Kidney epithelial cell (primary cell): Measurements from ENCODE around the gene MISP. TPM values are rescaled to one million over a fixed set of nuclear protein-coding genes. Genes with fewer than 3 reads are reported as not detected.

ENCODE experiments used
- DNase-seq: peaks from one replicate; pipeline ENCODE4 v3.0.0-alpha.2; 2010; ENCODE audit warnings: low read depth
- H3K27me3 ChIP-seq: 2 replicates; pipeline ENCODE4 v1.6.0; 2011; ENCODE audit warnings: low read length; ENCODE audit not compliant: control insufficient read depth, insufficient read depth
- H3K36me3 ChIP-seq: 2 replicates; pipeline ENCODE4 v1.5.1; 2011; ENCODE audit warnings: low read length; ENCODE audit not compliant: control insufficient read depth, insufficient read depth
- H3K4me3 ChIP-seq: 2 replicates; pipeline ENCODE4 v1.5.1; 2011; ENCODE audit warnings: low read depth, mild to moderate bottlenecking, control low read depth, low read length
- total RNA-seq: library from RNA; depleted of rRNA; stranded (reverse); fragments of >200 nt; gene quantifications from 2 replicates; pipeline ENCODE4 v1.2.3, GENCODE V29; 2015
- TF ChIP-seq, protein P1 (sequence below): IDR thresholded peaks from 2 replicates; pipeline ENCODE4 v1.5.1; 2011; ENCODE audit warnings: mild to moderate bottlenecking, moderate library complexity, low read length, control low read depth, inconsistent platforms; ENCODE audit not compliant: insufficient read depth, poor library complexity, severe bottlenecking

Gene MISP
- total RNA-seq, 1 donor from 2014 or later, result 45.6 TPM

DNA sequence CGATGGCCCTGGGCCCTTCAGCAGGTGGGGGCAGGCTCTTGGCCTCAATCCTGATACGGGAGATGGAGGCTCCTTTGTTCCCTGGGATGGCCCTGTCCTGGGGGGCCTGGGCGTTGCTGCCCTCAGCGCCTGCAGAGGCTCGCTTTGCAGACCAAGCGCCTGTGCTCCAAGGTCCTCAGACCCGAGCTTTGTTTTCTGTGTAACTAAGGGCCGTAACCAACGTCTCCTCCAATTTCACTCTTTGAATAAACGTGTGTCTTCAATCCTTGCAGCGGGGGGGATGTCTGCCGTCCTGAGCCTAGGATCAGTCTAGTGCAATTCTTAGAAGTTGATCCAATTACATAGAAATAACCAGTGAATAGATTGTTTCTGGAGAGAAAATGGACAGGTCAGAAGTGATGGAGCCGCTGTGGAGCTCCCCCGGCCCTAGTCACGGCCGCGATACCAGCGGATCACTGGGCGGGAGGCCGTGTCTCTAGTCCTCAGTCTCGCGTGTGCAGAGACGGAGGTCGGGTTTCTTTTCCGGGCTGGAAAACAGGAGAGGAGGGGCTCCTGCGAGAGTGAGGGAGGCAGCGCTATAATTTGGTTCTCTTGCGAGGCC lies 51.7 kb downstream of the MISP start:
- TF ChIP-seq, protein P1, sequence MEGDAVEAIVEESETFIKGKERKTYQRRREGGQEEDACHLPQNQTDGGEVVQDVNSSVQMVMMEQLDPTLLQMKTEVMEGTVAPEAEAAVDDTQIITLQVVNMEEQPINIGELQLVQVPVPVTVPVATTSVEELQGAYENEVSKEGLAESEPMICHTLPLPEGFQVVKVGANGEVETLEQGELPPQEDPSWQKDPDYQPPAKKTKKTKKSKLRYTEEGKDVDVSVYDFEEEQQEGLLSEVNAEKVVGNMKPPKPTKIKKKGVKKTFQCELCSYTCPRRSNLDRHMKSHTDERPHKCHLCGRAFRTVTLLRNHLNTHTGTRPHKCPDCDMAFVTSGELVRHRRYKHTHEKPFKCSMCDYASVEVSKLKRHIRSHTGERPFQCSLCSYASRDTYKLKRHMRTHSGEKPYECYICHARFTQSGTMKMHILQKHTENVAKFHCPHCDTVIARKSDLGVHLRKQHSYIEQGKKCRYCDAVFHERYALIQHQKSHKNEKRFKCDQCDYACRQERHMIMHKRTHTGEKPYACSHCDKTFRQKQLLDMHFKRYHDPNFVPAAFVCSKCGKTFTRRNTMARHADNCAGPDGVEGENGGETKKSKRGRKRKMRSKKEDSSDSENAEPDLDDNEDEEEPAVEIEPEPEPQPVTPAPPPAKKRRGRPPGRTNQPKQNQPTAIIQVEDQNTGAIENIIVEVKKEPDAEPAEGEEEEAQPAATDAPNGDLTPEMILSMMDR, result no peak
- Histone ChIP-seq H3K4me3 (peak overlapping the region; percentile 19), H3K27me3 (no peaks in the 10 kb centered on the region), H3K36me3 (peaks cover 10% of the 10 kb centered on the region)
- no peak for DNase-seq

DNA sequence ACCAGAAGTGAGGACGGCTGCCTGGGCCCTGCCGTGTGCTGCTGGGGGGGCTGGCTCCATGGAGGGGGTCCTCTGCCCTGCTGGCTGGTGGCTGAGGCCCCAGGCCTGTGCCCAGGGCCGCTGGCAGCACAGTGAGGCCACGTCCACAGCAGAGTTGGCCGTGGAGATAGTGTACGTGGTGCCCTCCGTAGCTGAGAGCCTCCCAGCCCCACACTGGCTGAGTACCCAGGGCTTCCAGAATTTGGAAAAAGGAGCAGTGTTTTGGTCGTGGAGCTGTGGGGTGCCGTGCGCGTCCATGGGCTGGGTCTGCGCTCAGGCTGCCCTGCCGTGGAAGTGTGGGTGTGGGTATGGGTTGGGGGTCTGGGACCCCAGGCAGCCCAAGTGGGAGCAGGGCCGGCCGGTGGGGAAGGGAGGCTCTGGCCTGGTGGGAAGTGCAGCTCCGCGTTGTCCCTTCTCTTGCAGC lies 52.2 kb downstream of the MISP start:
- no peak overlapping the region for H3K4me3 ChIP-seq
- DNase-seq, result no peak
- TF ChIP-seq, protein P1, result no peak
- H3K27me3 ChIP-seq, result no peaks in the 10 kb centered on the region
- H3K36me3 ChIP-seq, result peaks cover 10% of the 10 kb centered on the region

DNA sequence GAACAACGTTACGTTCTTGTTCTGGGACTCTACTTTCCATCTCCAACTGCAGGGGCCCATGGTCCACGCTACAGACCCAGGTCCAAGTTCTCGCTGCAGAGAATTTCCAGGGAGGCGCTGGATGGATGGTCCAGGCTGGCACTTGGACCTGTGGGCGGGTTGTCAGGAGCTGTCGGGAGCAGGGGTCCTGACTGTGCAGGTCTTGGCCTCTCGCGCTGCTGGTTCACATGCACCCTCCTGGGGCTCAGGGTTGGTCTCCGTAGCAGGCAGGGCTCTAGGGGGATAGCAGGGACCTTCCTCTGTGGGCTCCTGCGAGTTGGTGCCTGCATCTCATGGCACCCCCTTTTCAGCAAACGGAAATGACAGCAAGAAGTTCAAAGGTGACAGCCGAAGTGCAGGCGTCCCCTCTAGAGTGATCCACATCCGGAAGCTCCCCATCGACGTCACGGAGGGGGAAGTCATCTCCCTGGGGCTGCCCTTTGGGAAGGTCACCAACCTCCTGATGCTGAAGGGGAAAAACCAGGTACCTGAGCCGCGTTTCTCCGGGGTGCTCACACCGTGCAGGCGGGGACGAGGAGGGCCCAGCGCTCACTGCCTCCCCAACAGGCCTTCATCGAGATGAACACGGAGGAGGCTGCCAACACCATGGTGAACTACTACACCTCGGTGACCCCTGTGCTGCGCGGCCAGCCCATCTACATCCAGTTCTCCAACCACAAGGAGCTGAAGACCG lies 52.9 kb downstream of the MISP start:
- DNase-seq, result no peak
- Histone ChIP-seq H3K27me3 (no peaks in the 10 kb centered on the region), H3K36me3 (peaks cover 10% of the 10 kb centered on the region), H3K4me3 (no peak overlapping the region)
- TF ChIP-seq, protein P1, result no peak

DNA sequence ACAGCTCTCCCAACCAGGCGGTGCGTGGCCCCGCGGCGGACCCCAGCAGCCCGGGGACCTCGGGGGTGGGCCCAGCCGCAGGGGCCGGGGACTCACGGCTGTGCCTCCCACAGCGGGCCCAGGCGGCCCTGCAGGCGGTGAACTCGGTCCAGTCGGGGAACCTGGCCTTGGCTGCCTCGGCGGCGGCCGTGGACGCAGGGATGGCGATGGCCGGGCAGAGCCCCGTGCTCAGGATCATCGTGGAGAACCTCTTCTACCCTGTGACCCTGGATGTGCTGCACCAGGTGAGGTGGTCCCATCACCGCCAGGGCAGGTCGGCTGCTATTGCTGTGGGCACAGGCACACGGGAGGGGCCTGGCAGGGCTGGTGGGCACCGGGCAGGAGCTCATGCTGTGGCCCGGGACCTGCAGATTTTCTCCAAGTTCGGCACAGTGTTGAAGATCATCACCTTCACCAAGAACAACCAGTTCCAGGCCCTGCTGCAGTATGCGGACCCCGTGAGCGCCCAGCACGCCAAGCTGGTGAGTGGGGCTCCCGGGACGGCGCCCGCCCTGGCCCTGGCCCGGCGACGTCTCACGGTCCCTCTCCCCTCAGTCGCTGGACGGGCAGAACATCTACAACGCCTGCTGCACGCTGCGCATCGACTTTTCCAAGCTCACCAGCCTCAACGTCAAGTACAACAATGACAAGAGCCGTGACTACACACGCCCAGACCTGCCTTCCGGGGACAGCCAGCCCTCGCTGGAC lies 53.7 kb downstream of the MISP start:
- TF ChIP-seq, protein P1, result no peak
- H3K4me3 ChIP-seq, result no peak overlapping the region
- H3K27me3 ChIP-seq, result no peaks in the 10 kb centered on the region
- peaks cover 7% of the 10 kb centered on the region for H3K36me3 ChIP-seq
- no peak for DNase-seq

DNA sequence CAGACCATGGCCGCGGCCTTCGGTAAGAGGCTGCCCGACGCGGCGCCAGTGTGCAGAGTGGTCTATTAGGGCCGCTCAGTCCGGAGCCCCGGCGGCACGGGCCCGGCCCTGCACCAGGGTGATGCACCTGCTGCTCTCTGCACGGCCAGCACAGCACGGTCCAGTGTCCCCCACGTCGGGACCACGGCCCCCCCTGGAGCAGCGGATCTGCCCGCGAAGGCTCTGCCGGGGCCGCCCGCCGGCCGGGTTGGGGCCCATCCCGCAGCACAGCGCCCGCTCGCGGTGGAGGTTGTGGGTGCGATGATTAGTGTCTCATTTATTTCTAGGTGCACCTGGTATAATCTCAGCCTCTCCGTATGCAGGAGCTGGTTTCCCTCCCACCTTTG lies 54.2 kb downstream of the MISP start:
- no peak for DNase-seq
- Histone ChIP-seq H3K4me3 (no peak overlapping the region), H3K36me3 (peaks cover 7% of the 10 kb centered on the region), H3K27me3 (no peaks in the 10 kb centered on the region)
- TF ChIP-seq, protein P1, result no peak
